OCI-LY3 (cell line): ENCODE data around the gene SRSF12.

ENCODE experiments used
- CTCF ChIP-seq: fragments of 200-600, 300-600 bp; sonication (generic); IDR thresholded peaks from 2 replicates; pipeline ENCODE4 v1.5.1; 2014; ENCODE audit warnings: antibody characterized with exemption, low read length, low read depth
- EZH2phosphoT487 ChIP-seq: fragments of 200-600 bp; shearing (Covaris generic); IDR thresholded peaks from 2 replicates; pipeline ENCODE4 v1.6.1; 2018; ENCODE audit warnings: antibody characterized with exemption, mixed run types, low read depth

- TF ChIP-seq CTCF (no peak), EZH2phosphoT487 (no peak)
Measured at GRCh38 chr6:89098461-89098860, 19.4 kb downstream of the SRSF12 start.
